Cardiac muscle cell (in vitro differentiated cells and primary cell): ENCODE measurements around the gene PARP8. TPM values are rescaled to one million over a fixed set of nuclear protein-coding genes. Genes with fewer than 3 reads are reported as not detected.

Experiments
- DNase-seq, 2 donors: peaks; one replicate each; pipeline versions ENCODE4 v3.0.0 to v3.0.0-alpha.2; 2010 to 2017; ENCODE audit warnings: low read depth in 1 of 2, low spot score in 1 of 2
- H3K27ac ChIP-seq: fragments of 200-600 bp; sonication (generic); 2 replicates; pipeline ENCODE4 v1.5.1; 2016
- H3K27me3 ChIP-seq: fragments of 200-600 bp; sonication (generic); 2 replicates; pipeline ENCODE4 v1.6.0; 2016; ENCODE audit warnings: control low read depth
- H3K36me3 ChIP-seq: fragments of 200-600 bp; sonication (generic); 2 replicates; pipeline ENCODE4 v1.5.1; 2016; ENCODE audit warnings: control low read depth
- H3K4me1 ChIP-seq: fragments of 200-600 bp; sonication (generic); 2 replicates; pipeline ENCODE4 v1.8.1; 2017; ENCODE audit warnings: low read depth, mild to moderate bottlenecking, mixed run types
- H3K4me3 ChIP-seq: fragments of 200-600 bp; sonication (generic); 2 replicates; pipeline ENCODE4 v1.5.1; 2016; ENCODE audit warnings: mild to moderate bottlenecking
- H3K9me3 ChIP-seq: fragments of 200-600 bp; sonication (generic); 2 replicates; pipeline ENCODE4 v1.5.1; 2017; ENCODE audit warnings: low read depth, mild to moderate bottlenecking, control low read depth
- CTCF ChIP-seq: IDR thresholded peaks from 2 replicates; pipeline ENCODE4 v1.5.1; 2012; ENCODE audit warnings: low read depth, mild to moderate bottlenecking, low read length
- polyA plus RNA-seq: library from polyadenylated mRNA; unstranded; fragments of >200 nt; fragmentation: Nextera tagmentation; extraction: Ambion mirVana; gene quantifications from 2 replicates; pipeline ENCODE4 v1.2.1, GENCODE V29; 2016
- total RNA-seq: library from RNA; depleted of rRNA; stranded (reverse); fragments of >200 nt; gene quantifications from 2 replicates; pipeline ENCODE4 v1.2.3, GENCODE V29; 2016

Gene PARP8
- total and polyA plus RNA-seq, 2 experiments from 2014 or later = 18.2 to 19.8 TPM

GRCh38 chr5:50791813-50792212 is 125.4 kb downstream of the PARP8 start:
- TF ChIP-seq CTCF = no peak
- H3K4me1 ChIP-seq = no peaks in the 10 kb centered on the region
- no peaks in the 10 kb centered on the region for H3K9me3 ChIP-seq
- no peak for DNase-seq
- no peak overlapping the region for H3K4me3 ChIP-seq
- H3K27ac ChIP-seq = no peak overlapping the region
- H3K27me3 ChIP-seq = no peaks in the 10 kb centered on the region
- H3K36me3 ChIP-seq = peaks cover 7% of the 10 kb centered on the region

GRCh38 chr5:50792843-50793242 is 126.4 kb downstream of the PARP8 start:
- Histone ChIP-seq H3K4me1 (no peaks in the 10 kb centered on the region), H3K27me3 (no peaks in the 10 kb centered on the region), H3K4me3 (no peak overlapping the region), H3K27ac (no peak overlapping the region), H3K9me3 (no peaks in the 10 kb centered on the region), H3K36me3 (peaks cover 7% of the 10 kb centered on the region)
- no peak for DNase-seq
- TF ChIP-seq CTCF = no peak

GRCh38 chr5:50794812-50795211 is 128.4 kb downstream of the PARP8 start:
- Histone ChIP-seq H3K9me3 (no peaks in the 10 kb centered on the region), H3K36me3 (peaks cover 7% of the 10 kb centered on the region), H3K27ac (no peak overlapping the region), H3K4me1 (no peaks in the 10 kb centered on the region), H3K27me3 (no peaks in the 10 kb centered on the region), H3K4me3 (no peak overlapping the region)
- no peak for TF ChIP-seq CTCF
- no peak for DNase-seq

GRCh38 chr5:50798002-50798401 is 131.6 kb downstream of the PARP8 start:
- no peak overlapping the region for H3K4me3 ChIP-seq

GRCh38 chr5:50799596-50799995 is 133.2 kb downstream of the PARP8 start:
- no peak for TF ChIP-seq CTCF
- no peak overlapping the region for H3K27ac ChIP-seq
- no peaks in the 10 kb centered on the region for H3K36me3 ChIP-seq
- H3K4me3 ChIP-seq = no peak overlapping the region
- H3K4me1 ChIP-seq = no peaks in the 10 kb centered on the region
- no peaks in the 10 kb centered on the region for H3K27me3 ChIP-seq
- no peak for DNase-seq
- H3K9me3 ChIP-seq = no peaks in the 10 kb centered on the region

More at GRCh38 chr5:50798002-50798401, 131.6 kb downstream of the PARP8 start:
- Histone ChIP-seq H3K4me1 (no peaks in the 10 kb centered on the region), H3K27me3 (no peaks in the 10 kb centered on the region), H3K9me3 (no peaks in the 10 kb centered on the region), H3K36me3 (no peaks in the 10 kb centered on the region), H3K27ac (no peak overlapping the region)
- TF ChIP-seq CTCF = no peak
- DNase-seq = no peak

GRCh38 chr5:50800410-50800809 is 134.0 kb downstream of the PARP8 start:
- Histone ChIP-seq H3K4me3 (no peak overlapping the region), H3K27me3 (no peaks in the 10 kb centered on the region), H3K4me1 (no peaks in the 10 kb centered on the region), H3K27ac (no peak overlapping the region), H3K9me3 (no peaks in the 10 kb centered on the region), H3K36me3 (no peaks in the 10 kb centered on the region)
- DNase-seq = no peak
- no peak for TF ChIP-seq CTCF
